Astrocyte (in vitro differentiated cells and primary cell): ENCODE measurements around the gene LONRF3.

Experiments used
- CTCF ChIP-seq: IDR thresholded peaks from 2 replicates; pipeline ENCODE4 v1.5.1; 2011; ENCODE audit warnings: low read depth, mild to moderate bottlenecking, inconsistent platforms, low read length, moderate library complexity; ENCODE audit not compliant: insufficient read depth
- EZH2 ChIP-seq: IDR thresholded peaks from 2 replicates; pipeline ENCODE4 v1.6.1; 2012; ENCODE audit warnings: mild to moderate bottlenecking, low read length, inconsistent platforms; ENCODE audit not compliant: insufficient read depth

DNA sequence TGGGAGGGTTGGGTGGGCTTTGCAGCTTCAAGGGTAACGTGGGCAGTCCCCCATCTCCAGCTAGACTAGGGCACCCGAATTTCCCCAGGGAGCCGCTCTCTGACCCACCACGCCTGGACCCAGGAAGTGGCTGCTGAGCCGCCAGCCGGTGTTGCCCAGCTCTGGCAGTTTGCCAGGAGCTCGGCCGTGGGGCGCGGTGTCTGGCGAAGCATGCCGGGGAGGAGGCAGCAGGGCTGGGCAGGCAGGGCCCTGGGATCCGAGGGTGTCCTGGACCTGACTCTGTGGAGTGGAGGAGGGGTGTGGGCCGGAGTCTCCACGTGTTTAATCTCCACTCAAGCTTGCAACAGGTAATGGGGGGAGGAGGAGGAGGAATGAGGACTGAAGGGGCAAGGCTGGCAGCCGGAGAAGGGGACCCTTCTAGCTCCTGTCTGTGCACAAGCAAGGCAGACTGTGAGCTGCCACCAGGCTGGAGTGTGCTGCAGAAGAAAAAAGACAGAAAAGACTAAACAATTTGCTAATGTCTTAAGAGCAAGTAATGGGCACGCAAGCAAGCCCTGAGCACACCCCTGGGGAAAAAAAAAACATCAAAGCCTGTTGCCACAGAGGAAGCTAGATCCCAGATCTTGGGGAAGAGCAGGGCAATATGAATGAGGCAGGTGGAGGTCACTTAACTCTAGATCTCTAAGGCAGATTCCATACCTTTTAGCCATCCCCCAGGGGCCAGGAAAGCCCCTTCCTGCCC, 2.4 kb downstream of the LONRF3 start:
- TF ChIP-seq EZH2 = no peak
- no peak for TF ChIP-seq CTCF
